CD1c-positive myeloid dendritic cell (primary cell): ENCODE data around the gene TOR1B.
"Not testable (repeated sequence)": the region's sequence is repeated elsewhere in the genome, so short reads cannot be mapped to it uniquely, and the experiment has no call there.

Source experiments
- DNase-seq: peaks from one replicate; pipeline ENCODE4 v3.0.0-alpha.2; 2016; ENCODE audit errors: extremely low spot score

Gene TOR1B

DNA sequence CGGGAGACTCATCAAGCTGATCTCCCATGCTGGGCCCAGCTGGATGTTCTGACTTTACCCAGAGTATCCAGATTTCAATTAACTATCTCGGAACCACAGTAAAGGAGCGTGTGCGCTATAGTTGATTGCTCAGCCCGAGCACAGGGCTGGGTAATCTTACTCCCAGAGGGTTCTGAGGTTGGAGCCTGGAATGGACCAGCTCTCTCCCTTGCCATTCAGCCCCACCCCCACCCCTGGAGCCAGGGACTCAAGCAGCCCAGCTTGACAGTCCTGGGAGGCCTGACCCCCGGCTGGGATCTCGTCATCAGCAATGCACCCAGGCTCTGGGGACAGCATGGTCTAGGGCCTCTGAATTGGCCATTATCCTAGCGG lies 26.4 kb upstream of the TOR1B start:
- no peak for DNase-seq

DNA sequence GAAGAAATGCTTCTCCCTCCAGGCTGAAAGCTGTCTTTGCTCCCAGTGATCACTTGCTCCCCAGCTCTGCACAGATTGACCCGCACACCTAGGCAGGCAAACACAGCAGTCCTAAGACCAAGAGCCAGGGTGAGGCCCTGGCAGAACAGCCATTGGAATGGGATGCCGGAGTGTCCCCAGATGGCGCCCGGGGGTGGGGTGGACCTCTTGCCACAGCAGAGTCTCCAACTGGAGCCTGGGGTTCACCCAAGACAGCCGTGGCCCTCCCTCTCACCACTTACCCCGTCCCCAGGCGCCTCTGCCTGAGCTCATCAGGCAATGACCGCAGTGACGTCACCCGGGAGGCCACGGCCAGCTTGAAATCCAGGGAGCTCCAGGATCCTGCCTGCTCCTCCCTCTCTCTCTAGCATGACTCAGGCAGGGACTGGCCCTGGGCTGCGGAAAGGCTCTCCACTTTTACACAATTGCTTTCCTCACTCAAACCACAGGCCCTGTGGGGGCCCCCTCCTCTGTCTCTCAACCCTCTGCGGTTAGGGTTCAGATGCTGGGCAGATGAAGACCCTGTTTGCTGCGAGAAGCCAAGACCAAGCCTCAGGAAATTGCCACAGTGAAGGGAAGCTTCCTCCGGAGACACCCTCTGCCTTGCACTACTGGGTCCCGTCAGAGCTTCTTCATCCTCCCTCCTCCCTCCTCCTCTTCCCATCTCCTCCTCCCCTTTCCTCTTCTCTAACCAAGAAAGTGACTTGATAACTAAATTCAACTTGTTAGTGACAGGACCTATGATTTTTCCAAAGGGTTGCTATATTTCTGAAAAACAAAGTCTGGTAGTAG lies 25.8 kb upstream of the TOR1B start:
- DNase-seq = peak; percentile 96

DNA sequence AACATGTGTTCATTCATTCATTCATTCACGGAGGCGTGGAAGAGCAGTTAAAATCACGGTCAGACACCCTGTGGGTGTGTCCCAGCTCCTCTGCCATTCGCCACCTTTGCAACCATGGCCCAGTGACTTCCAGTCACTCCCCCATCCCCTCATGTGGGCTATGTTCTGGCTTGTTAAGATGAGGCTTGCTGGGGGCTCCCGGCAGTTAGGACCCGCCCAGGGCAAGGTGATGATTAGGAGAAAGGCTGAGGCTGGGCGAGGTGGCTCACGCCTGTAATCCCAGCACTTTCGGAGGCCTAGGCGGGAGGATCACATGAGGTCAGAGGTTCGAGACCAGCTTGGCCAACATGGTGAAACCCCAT lies 25.2 kb upstream of the TOR1B start:
- no peak for DNase-seq

DNA sequence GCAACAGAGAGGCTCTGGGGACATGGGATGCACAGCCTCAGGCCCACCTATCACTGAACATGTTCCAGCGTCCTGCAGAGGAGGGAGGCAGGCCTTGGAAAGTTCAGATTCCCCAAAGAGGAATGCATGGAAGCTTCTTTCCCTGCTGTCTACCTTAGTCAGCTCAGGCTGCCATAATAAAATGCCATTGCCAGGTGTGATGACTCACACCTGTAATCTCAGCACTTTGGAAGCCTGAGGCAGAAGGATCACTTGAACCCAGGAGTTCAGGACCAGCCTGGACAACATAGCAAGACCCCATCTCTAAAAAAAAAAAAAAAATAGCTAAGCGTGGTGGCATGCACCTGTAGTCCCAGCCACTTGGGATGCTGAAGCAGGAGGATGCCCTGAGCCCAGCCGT lies 24.5 kb upstream of the TOR1B start:
- no peak for DNase-seq

DNA sequence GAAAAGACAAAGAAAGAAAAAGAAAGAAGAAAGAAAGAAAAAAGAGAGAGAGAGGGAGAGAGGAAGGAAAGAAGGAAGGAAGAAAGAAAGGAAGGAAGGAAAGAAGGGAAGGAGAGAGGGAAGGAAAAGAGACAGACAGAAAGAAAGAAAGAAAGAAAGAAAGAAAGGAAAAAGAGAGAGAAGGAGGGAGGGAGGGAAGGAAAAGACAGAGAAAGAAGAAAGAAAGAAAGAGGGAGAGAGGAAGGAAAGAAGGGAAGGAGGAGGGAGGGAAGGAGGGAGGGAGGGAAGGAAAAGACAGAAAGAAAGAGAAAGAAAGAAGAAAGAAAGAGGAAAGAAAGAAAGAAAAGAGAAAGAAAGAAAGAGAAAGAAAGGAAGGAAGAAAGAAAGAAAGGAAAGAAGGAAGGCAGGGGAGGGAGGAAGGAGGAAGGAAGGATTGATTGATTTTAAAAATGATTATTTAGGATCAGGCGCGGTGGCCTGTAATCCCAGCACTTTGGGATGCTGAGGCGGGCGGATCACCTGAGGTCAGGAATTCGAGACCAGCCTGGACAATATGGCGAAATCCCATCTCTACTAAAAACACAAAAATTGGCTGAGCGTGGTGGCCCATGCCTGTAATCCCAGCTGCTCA lies 23.3 kb upstream of the TOR1B start:
- DNase-seq = no peak

DNA sequence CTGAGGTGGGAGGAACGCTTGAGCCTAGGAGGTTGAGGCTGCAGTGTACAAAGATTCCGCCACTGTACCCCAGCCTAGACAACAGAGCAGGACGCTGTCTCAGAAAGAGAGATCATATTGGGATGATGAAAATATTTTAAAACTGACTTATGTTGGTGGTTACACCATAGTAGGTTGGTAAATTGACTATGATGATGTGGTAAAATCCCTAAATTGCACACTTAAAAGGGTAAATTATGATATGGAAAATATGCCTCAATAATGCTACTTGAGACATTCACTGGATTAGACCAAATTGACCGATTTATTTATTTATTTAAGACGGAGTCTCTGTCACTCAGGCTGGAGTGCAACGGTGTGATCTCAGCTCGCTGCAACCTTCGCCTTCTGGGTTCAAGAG lies 21.9 kb upstream of the TOR1B start:
- DNase-seq = no peak

DNA sequence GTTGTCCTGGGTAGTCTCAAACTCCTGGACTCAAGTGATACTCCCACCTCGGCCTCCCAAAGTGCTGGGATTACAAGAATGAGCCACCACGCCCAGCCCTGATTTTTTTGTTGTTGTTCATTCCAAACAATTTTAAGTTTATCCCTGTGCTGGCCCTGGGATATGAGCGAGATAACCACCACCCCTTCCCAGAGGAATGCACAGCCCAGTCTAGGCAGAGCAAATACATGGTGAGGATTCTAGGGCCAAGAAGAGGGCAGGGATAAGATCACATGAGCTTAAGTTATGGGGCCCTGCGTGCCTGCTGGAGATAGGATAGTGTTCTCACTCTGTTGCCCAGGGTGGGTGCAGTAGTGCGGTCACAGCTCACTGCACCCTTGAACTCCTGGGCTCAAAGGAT lies 21.0 kb upstream of the TOR1B start:
- DNase-seq = no peak

DNA sequence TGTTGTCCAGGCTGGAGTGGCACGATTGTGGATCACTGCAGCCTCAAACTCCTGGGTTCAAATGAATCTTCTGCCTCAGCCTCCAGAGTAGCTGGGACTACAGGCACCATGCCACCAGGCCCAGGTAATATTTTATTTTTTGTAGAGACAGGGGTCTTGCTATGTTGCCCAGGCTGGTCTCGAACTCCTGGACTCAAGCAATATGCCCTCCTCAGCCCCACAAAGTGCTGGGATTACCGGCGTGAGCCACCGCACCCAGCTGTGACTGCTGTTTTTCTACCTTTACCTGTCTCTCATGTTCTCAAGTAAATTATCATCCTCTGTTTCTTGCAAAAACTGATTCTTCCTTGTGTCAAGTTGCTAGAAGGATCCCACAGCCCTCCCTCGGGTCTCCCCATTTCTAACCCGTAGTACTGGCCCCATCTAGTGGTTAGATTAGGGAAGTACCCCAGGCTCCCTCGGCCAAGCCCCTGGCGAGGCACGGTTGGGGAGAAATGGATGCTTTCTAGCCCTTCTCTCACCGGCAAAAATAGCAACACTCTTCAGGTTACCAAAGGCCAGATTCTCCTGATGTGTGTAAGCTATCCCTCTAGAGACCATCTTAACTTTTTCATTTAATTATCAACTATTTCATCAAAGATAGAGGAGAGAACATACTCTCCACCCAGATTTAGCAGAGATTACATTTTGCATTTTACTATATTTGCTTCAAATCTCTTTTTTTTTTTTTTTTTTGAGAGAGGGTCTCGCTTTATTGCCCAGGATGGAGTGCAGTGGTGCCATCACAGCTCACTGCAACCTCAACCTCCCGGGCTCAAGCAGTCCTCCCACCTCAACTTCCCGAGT lies 19.2 kb upstream of the TOR1B start:
- peak; percentile 89 for DNase-seq

DNA sequence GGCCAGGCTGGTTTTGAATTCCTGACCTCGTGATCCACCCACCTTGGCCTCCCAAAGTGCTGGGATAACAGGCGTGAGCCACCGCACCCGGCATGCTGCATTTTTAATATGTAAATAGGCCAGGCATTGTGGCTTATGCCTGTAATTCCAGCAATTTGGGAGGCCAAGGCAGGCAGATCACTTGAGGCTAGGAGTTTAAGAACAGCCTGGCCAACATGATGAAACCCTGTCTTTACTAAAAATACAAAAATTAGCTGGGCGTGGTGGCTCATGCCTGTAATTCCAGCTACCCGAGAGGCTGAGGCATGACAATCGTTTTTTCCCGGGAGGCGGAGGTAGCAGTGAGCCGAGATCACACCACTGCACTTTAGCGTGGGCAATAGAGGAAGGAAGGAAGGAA lies 18.0 kb upstream of the TOR1B start:
- not testable (repeated sequence) for DNase-seq

DNA sequence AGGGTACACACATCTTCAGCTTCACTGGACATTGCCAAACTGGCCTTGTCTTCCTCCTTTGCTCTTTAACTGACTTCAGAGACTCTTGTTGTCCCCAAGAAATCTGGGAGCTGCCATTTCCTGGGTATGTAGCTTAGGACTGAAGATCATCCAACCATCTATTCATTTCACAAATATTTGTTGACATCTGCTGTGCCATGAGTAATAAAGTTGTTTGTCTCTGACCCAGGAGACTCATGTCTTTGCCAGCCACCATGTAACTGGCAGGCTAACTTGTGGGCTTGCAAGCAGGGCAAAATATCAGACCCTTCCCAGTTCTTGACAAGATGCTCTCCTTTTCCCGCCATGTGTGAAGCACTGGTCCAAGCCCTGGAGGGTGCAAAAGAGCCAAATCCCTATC lies 17.1 kb upstream of the TOR1B start:
- no peak for DNase-seq

DNA sequence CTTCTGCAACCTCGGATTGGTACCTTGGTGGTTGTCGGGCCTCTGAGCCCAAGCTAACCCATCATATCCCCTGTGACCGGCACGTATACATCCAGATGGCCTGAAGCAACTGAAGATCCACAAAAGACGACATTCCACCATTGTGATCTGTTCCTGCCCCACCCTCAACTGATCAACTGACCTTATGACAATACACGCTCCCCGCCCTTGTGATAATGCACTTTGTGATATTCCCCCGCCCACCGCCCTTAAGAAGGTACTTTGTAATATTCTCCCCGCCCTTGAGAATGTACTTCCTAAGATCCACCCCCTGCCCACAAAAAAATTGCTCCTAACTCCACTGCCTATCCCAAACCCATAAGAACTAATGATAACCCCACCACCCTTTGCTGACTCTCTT lies 16.5 kb upstream of the TOR1B start:
- no peak for DNase-seq

DNA sequence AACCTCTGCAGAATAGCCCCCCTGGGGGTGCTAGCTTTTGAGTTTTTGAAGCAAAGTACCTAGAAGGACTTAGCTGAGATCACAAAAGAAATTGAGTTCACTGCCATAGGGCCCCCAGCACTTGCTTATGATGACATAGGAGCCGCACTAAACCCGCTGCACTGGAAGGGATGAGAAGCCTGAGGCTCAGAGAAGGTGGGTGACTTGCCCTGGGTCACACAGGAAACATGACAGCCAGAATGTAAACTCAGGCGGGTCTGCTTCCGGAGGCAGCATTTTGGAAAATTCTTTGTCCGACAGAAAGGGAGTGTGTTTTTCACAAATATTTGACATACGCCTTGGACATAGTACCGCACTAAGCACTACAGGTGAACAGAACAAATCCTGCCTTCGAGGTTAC lies 8.4 kb upstream of the TOR1B start:
- DNase-seq = no peak

DNA sequence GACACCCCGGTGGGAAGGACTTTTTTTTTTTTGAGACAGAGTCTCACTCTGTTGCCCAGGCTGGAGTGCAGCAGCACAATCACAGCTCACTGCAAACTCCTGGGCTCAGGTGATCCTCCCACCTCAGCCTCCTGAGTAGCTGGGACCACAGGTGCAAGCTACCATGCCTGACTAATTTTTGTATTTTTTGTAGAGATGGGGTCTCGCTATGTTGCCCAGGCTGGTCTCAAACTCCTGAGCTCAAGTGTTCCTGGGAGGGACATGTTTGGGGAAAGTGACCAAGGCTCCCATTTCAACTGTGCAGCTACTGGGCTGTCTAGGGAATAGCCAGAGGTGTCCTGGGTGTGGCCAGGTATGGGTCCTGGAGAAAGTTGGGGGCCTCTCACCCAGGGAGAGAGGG lies 7.0 kb upstream of the TOR1B start:
- DNase-seq = not testable (repeated sequence)

DNA sequence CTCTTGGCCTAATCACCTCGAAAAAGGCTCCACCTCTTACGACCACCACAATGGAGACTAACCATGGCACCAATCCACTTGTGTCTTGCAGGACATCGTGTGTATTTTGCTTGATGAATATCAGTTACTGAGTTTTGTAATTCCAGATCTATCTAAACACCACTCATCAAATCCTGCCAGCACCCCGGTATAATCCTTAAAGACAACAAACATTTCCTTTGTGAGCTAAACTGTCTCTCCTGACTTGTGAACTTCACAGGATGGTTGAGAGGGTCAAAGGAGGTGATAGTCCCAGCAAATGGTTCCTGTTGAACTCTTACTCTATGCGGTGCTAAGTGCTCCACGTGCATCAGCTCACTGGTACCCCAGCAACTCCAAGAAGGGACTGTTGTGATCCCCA lies 4.0 kb upstream of the TOR1B start:
- no peak for DNase-seq

DNA sequence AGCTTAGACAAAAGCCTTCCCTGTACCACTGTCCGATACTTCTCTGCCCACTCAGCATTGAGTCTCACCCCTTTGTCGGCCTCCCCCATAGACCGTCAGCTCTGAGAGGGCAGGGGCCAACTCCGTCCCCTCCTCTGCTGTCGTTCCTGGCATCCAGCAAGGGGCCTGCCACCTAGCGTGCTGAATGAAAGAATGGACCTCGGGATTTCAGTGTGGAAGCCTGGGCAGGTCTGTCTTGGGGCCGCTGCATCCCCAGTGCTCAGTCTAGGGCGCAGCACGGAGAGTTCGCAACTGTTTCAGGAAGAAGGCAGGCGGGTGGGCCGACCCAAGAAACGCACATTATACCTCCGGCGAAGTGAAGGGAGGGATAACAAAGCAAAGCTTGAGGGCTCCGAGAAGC lies 1.5 kb upstream of the TOR1B start:
- no peak for DNase-seq

DNA sequence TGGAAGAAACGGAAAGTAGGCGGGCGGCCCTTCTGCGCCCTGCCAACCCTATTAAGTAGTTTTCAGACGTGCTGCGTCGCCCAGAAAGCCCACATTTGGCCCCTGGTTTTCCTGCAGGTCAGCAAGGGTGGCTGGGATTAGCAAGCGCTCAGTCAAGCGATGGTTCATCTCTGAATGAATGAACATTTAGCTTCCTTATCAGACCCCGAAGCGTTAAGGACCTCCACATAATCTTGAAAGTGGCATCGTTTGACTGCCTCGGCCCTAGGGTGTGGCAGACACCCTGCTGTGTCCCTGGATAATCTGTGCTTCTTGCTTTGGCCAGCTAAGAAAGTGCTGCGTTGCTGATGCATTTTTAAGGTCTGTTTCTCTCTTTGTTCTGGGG lies 684 bp downstream of the TOR1B start:
- no peak for DNase-seq

DNA sequence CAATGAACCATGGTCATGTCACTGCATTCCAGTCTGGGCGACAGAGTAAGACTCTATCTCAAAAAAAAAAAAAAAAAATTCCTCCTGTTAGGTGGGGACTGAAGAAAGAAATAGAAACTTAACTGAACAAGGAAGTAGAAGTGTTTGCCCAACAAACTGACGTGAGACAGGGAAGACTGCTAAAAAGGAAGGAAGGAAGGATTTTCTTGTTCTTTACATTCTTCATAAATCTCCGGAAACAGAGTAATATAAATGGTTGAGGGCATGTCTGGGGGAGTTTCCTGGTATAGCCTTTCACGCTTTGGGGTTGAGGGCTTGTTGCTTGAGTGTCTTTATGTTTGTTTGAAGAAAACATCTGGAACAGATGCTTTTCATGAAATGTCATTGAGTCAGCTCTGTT lies 3.1 kb downstream of the TOR1B start:
- DNase-seq = peak; percentile 24

DNA sequence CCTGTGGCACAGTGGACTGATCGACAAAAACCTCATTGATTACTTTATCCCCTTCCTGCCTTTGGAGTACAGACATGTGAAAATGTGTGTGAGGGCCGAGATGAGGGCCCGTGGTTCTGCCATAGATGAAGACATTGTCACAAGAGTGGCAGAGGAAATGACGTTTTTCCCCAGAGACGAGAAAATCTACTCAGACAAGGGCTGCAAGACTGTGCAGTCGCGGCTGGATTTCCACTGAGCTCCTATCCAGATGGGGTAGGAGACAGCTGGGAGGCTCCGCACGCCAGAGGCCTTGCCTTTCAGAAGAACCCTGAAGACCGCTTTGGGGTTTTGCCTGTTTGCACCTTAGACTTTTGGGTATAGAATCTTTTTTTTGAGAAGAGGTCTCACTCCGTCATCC lies 6.4 kb downstream of the TOR1B start:
- DNase-seq = no peak

DNA sequence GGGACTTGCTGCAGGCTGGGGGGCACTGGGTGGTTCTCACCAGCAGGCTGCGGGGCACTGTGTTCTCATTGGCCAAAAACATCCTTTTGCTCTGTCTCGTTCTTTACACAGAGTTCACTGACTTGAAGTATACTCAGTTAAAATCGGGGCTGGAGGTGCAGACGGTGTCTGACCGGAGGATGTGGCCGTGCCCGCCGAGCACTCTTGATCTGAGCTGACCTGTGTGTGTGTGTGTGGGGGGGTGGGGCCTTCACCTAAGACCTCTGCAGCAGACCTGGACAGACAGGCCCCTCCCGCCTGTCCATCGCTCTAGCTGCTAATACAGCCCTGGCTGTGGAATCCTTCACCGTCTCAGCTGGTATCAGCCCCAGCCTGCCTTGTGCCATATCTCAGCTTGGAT lies 7.1 kb downstream of the TOR1B start:
- DNase-seq = no peak

DNA sequence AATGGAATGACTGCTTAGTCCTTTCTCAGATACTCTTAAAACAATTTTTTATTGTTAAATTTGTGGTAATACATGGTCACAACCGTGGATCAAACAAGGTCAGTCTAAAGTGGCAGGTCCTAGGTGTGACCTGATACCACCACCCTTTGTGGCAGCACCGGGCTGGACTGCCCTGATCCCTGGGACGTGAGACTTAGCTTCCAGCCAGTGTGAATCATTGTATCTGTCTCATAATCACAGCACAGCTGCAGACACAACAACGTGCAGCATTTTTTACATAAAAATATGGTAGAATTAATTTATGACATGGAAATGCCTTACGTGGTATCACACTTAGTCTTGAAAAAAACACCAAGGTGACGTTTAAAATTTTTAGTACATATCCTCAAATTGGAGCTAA lies 7.8 kb downstream of the TOR1B start:
- no peak for DNase-seq

DNA sequence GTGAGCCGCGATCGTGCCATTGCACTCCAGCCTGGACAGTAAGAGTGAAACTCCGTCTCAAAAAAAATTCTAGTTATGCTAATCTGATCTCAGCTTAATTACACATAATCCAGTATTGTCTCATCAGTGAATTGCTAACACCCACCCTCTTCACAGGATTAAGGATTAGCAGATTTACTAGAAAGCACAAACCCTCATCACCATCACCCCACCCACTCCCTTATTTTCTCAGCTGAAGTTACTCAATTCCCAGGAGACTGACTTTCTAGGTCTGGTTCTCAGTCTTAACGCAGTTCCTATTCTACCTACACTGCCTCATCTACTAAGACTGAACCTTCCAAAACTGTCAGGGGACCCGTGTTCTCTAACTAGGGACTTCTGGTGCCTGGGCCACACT lies 9.0 kb downstream of the TOR1B start:
- DNase-seq = no peak

DNA sequence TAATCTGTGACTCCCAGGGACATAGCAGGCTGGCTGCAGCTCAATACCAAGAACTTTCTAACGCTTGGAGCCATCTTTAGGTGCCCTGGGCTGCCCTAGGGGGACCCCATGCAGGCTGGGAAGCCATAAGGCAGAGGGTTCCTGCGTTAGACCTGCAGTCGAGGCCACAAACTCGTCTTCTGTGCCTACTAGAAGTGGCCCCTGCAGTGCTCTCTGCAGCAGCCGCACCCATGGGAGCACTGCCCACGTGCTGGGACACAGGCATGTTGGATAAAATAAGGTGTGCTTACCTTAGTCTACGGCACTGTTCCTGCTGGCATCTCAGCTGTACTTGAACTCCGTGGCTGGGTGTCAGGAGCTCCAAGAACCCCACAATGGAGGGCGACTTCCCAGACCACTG lies 9.4 kb downstream of the TOR1B start:
- no peak for DNase-seq

DNA sequence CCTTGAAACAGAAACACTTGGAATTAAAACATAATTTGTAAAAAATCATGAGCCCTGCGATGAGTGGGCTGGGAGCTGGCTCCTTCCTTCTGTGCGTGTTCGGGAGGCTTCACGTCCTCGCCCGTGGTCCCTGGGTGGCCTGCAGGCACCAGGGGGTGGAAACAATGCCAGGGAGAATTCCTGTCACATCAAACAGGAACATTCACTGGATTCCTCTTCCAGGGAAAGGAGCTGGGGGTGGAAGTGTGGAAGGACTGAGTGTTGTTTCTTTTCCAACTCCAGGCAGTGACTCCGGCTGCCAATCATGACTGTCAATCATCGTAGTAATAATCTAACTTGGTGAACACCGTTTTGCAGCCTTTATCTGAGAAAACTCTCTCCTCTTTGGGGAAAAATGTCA lies 10.7 kb downstream of the TOR1B start:
- no peak for DNase-seq
